GM12878 (cell line): ENCODE results near the gene MARVELD3. TPM values are rescaled to one million over a fixed set of nuclear protein-coding genes. Genes with fewer than 3 reads are reported as not detected.

Experiments used
- BACH1 ChIP-seq: fragments of 450-650 bp; IDR thresholded peaks from 2 replicates; pipeline ENCODE4 v1.6.1; 2017; ENCODE audit warnings: mild to moderate bottlenecking, borderline replicate concordance
- EGR1 ChIP-seq, 2 experiments: IDR thresholded peaks; 1 replicate in 1 of 2; 2 replicates in 1 of 2; pipeline ENCODE4 v1.6.1; 2011 to 2012; ENCODE audit warnings: low read depth in 2 of 2, low read length in 2 of 2, borderline replicate concordance in 1 of 2, mild to moderate bottlenecking in 1 of 2, moderate library complexity in 1 of 2
- MEF2B ChIP-seq: fragments of 450-650 bp; IDR thresholded peaks from 2 replicates; pipeline ENCODE4 v1.6.1; 2018; ENCODE audit warnings: mild to moderate bottlenecking, moderate library complexity; ENCODE audit not compliant: partially characterized antibody, poor library complexity, severe bottlenecking
- RBBP5 ChIP-seq: fragments of 200-600 bp; sonication (generic); conservative IDR thresholded peaks from 2 replicates; pipeline ENCODE4 v1.6.1; 2016
- RCOR1 ChIP-seq: conservative IDR thresholded peaks from 2 replicates; pipeline ENCODE4 v1.6.1; 2012; ENCODE audit warnings: low read depth, low read length, improper control_type of control experiment
- RFX5 ChIP-seq: IDR thresholded peaks from 2 replicates; pipeline ENCODE4 v1.6.1; 2011; ENCODE audit warnings: low read depth, low read length, improper control_type of control experiment
- SMC3 ChIP-seq: IDR thresholded peaks from 2 replicates; pipeline ENCODE4 v1.6.1; 2011; ENCODE audit warnings: low read length, improper control_type of control experiment, borderline replicate concordance
- SREBF1 ChIP-seq: IDR thresholded peaks from 2 replicates; pipeline ENCODE4 v1.6.1; 2012; ENCODE audit warnings: mild to moderate bottlenecking, low read length
- STAT1 ChIP-seq: fragments of 450-650 bp; conservative IDR thresholded peaks from 2 replicates; pipeline ENCODE4 v1.6.1; 2014; ENCODE audit warnings: antibody characterized with exemption, mild to moderate bottlenecking
- TBL1XR1 ChIP-seq: IDR thresholded peaks from 2 replicates; pipeline ENCODE4 v1.6.1; 2012; ENCODE audit warnings: low read depth, low read length, improper control_type of control experiment
- ZNF207 ChIP-seq: fragments of 450-650 bp; IDR thresholded peaks from 2 replicates; pipeline ENCODE4 v1.6.1; 2014; ENCODE audit warnings: antibody characterized with exemption, mild to moderate bottlenecking, borderline replicate concordance
- ZNF24 ChIP-seq: fragments of 450-650 bp; IDR thresholded peaks from 2 replicates; pipeline ENCODE4 v1.6.1; 2017; ENCODE audit warnings: antibody characterized with exemption, mild to moderate bottlenecking
- polyA plus RNA-seq, 11 experiments: library from polyadenylated mRNA; depleted of rRNA in 4 of 11; unstranded in 6 of 11; stranded (reverse) in 5 of 11; fragments of >200 nt; fragmentation: Nextera tagmentation in 4 of 11; fragmentation: Illumina TruSeq in 1 of 11; extraction: Ambion mirVana in 4 of 11; extraction: Trizol in 1 of 11; gene quantifications; 1 replicate in 1 of 11; 2 replicates in 10 of 11; pipeline versions ENCODE4 v1.2.1 to v1.2.3, GENCODE V29; 2011 to 2016; ENCODE audit warnings: inconsistent platforms in 2 of 11, missing spikeins in 2 of 11, low read depth in 1 of 11
- total RNA-seq, 4 experiments: library from RNA; depleted of rRNA in 3 of 4; stranded (reverse); fragments of >200 nt in 3 of 4; fragmentation: Illumina TruSeq in 1 of 4; extraction: Trizol in 1 of 4; gene quantifications; 2 replicates each; pipeline versions ENCODE4 v1.2.1 to v1.2.3, GENCODE V29; 2013 to 2021
- TF ChIP-seq, protein P1 (sequence below): IDR thresholded peaks from 2 replicates; pipeline ENCODE4 v1.6.1; 2012; ENCODE audit warnings: low read depth, low read length, improper control_type of control experiment
- TF ChIP-seq, protein P2 (sequence below): fragments of 450-650 bp; IDR thresholded peaks from 2 replicates; pipeline ENCODE4 v1.6.1; 2017; ENCODE audit warnings: antibody characterized with exemption, mild to moderate bottlenecking, moderate library complexity
- TF ChIP-seq, protein P3 (sequence below): IDR thresholded peaks from 2 replicates; pipeline ENCODE4 v1.6.1; 2011; ENCODE audit warnings: borderline replicate concordance, low read depth, mild to moderate bottlenecking, moderate library complexity, low read length; ENCODE audit not compliant: insufficient read depth, poor library complexity, severe bottlenecking
- TF ChIP-seq, protein P4 (sequence below): fragments of 450-650 bp; IDR thresholded peaks from 2 replicates; pipeline ENCODE4 v1.6.1; 2018; ENCODE audit warnings: borderline replicate concordance, mild to moderate bottlenecking; ENCODE audit not compliant: partially characterized antibody
- TF ChIP-seq, protein P5 (sequence below): fragments of 450-650 bp; conservative IDR thresholded peaks from 2 replicates; pipeline ENCODE4 v1.6.1; 2017; ENCODE audit warnings: mild to moderate bottlenecking, moderate library complexity
- TF ChIP-seq, protein P6 (sequence below): IDR thresholded peaks from 2 replicates; pipeline ENCODE4 v1.6.1; 2011; ENCODE audit warnings: low read depth, mild to moderate bottlenecking, low read length, moderate library complexity, borderline replicate concordance; ENCODE audit errors: extremely low read depth

Gene MARVELD3
- total and polyA plus RNA-seq, 10 of the 15 experiments (the other 5 are each of a cell fraction or from before 2014, with no cell fraction given), result 0.03 to 0.18 (median 0.09) TPM; not detected in 4

DNA sequence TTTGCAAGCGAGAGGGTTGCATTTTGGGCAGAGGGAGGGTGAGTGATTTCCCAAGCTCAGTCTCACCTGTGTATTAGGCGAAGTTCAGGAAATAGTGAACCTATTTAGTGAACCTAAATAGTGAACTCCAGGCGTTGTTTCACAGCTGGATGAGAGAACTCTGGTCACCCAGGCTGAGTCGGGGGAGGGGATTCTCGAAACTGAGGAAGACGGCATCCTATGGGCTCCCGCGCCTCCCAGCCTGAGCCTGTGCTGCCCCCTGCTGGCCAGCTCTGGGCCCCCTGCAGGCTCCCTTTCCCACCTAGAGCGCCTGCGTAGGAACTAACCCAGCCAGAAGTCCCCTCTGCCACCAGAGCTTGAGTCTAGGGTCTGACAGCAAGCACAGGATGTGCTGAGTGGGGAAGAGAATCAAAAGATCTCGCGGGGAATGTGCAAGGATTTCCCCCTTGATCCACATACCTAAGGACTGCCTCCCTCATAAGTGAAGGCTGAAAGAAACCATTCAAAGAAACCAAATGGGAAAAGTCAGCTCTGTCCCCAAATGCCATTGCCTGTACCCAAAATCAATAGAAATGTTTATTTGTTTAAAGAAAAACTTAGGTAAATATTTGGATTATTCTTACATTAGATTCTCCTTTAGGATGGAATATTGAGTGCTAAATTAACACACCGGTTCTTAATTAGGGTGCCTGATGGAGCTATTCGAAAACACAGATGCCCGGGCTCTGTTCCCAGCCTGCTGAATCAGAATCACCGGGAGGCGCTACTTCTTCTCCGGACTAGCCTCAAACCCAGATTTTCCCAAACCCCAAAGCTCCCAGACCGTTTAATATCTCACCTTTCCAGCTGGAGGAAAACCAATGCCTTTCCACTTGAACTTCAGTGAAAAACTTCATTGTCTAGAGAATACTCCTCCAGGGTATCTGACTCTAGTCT lies 14.8 kb upstream of the MARVELD3 start (continued):
- TF ChIP-seq, protein P1, sequence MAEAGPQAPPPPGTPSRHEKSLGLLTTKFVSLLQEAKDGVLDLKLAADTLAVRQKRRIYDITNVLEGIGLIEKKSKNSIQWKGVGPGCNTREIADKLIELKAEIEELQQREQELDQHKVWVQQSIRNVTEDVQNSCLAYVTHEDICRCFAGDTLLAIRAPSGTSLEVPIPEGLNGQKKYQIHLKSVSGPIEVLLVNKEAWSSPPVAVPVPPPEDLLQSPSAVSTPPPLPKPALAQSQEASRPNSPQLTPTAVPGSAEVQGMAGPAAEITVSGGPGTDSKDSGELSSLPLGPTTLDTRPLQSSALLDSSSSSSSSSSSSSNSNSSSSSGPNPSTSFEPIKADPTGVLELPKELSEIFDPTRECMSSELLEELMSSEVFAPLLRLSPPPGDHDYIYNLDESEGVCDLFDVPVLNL, result no peak
- TF ChIP-seq SMC3 (peak; percentile 89), RBBP5 (no peak), MEF2B (no peak), ZNF207 (no peak), TBL1XR1 (no peak), RFX5 (no peak), RCOR1 (no peak), SREBF1 (no peak), EGR1 (IDR thresholded peaks at IDR 0.05; ENCODE audit: borderline replicate concordance in 1 of 2, low read depth in 2 of 2, low read length in 2 of 2) (no peak), ZNF24 (no peak), STAT1 (0 out of 2 replicates have a peak, but pooled peaks have one; percentile 68), BACH1 (no peak)
- TF ChIP-seq, protein P2, sequence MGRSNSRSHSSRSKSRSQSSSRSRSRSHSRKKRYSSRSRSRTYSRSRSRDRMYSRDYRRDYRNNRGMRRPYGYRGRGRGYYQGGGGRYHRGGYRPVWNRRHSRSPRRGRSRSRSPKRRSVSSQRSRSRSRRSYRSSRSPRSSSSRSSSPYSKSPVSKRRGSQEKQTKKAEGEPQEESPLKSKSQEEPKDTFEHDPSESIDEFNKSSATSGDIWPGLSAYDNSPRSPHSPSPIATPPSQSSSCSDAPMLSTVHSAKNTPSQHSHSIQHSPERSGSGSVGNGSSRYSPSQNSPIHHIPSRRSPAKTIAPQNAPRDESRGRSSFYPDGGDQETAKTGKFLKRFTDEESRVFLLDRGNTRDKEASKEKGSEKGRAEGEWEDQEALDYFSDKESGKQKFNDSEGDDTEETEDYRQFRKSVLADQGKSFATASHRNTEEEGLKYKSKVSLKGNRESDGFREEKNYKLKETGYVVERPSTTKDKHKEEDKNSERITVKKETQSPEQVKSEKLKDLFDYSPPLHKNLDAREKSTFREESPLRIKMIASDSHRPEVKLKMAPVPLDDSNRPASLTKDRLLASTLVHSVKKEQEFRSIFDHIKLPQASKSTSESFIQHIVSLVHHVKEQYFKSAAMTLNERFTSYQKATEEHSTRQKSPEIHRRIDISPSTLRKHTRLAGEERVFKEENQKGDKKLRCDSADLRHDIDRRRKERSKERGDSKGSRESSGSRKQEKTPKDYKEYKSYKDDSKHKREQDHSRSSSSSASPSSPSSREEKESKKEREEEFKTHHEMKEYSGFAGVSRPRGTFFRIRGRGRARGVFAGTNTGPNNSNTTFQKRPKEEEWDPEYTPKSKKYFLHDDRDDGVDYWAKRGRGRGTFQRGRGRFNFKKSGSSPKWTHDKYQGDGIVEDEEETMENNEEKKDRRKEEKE, result no peak
- TF ChIP-seq, protein P3, sequence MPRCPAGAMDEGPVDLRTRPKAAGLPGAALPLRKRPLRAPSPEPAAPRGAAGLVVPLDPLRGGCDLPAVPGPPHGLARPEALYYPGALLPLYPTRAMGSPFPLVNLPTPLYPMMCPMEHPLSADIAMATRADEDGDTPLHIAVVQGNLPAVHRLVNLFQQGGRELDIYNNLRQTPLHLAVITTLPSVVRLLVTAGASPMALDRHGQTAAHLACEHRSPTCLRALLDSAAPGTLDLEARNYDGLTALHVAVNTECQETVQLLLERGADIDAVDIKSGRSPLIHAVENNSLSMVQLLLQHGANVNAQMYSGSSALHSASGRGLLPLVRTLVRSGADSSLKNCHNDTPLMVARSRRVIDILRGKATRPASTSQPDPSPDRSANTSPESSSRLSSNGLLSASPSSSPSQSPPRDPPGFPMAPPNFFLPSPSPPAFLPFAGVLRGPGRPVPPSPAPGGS, result no peak
- TF ChIP-seq, protein P4, sequence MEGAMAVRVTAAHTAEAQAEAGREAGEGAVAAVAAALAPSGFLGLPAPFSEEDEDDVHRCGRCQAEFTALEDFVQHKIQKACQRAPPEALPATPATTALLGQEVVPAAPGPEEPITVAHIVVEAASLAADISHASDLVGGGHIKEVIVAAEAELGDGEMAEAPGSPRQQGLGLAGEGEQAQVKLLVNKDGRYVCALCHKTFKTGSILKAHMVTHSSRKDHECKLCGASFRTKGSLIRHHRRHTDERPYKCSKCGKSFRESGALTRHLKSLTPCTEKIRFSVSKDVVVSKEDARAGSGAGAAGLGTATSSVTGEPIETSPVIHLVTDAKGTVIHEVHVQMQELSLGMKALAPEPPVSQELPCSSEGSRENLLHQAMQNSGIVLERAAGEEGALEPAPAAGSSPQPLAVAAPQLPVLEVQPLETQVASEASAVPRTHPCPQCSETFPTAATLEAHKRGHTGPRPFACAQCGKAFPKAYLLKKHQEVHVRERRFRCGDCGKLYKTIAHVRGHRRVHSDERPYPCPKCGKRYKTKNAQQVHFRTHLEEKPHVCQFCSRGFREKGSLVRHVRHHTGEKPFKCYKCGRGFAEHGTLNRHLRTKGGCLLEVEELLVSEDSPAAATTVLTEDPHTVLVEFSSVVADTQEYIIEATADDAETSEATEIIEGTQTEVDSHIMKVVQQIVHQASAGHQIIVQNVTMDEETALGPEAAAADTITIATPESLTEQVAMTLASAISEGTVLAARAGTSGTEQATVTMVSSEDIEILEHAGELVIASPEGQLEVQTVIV, result no peak
- TF ChIP-seq, protein P5, sequence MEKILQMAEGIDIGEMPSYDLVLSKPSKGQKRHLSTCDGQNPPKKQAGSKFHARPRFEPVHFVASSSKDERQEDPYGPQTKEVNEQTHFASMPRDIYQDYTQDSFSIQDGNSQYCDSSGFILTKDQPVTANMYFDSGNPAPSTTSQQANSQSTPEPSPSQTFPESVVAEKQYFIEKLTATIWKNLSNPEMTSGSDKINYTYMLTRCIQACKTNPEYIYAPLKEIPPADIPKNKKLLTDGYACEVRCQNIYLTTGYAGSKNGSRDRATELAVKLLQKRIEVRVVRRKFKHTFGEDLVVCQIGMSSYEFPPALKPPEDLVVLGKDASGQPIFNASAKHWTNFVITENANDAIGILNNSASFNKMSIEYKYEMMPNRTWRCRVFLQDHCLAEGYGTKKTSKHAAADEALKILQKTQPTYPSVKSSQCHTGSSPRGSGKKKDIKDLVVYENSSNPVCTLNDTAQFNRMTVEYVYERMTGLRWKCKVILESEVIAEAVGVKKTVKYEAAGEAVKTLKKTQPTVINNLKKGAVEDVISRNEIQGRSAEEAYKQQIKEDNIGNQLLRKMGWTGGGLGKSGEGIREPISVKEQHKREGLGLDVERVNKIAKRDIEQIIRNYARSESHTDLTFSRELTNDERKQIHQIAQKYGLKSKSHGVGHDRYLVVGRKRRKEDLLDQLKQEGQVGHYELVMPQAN, result no peak
- TF ChIP-seq, protein P6, sequence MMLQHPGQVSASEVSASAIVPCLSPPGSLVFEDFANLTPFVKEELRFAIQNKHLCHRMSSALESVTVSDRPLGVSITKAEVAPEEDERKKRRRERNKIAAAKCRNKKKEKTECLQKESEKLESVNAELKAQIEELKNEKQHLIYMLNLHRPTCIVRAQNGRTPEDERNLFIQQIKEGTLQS, result no peak
